ENCODE results near the gene CTCF.

CTCF gene

GRCh38 chr16:67549240-67549639, 13.1 kb upstream of the CTCF start:
- DNase-seq, result no peak

GRCh38 chr16:67549936-67550335, 12.4 kb upstream of the CTCF start:
- DNase-seq, result no peak

- DNase-seq, result no peak
Measured at GRCh38 chr16:67551091-67551490, 11.2 kb upstream of the CTCF start.

- no peak for DNase-seq
Measured at GRCh38 chr16:67551972-67552371, 10.4 kb upstream of the CTCF start.

- peak; percentile 94 for DNase-seq
Measured at GRCh38 chr16:67552476-67552875, 9.8 kb upstream of the CTCF start.

GRCh38 chr16:67555795-67556212, 6.5 kb upstream of the CTCF start:
- no peak for DNase-seq

GRCh38 chr16:67558859-67559258, 3.5 kb upstream of the CTCF start:
- DNase-seq, result no peak

GRCh38 chr16:67560827-67561342, 1.4 kb upstream of the CTCF start:
- DNase-seq, result no peak

- no peak for DNase-seq
Measured at GRCh38 chr16:67561501-67561823, 864 bp upstream of the CTCF start.

GRCh38 chr16:67561824-67562525, 351 bp upstream of the CTCF start:
- peak; percentile 95 for DNase-seq

GRCh38 chr16:67562918-67563707, 787 bp downstream of the CTCF start:
- peak; percentile 65 for DNase-seq

GRCh38 chr16:67563708-67564468, 1.6 kb downstream of the CTCF start:
- peak; percentile 79 for DNase-seq

- peak; percentile 64 for DNase-seq
Measured at GRCh38 chr16:67565470-67566100, 3.3 kb downstream of the CTCF start.

GRCh38 chr16:67571464-67571863, 9.1 kb downstream of the CTCF start:
- no peak for DNase-seq

GRCh38 chr16:67571981-67572431, 9.7 kb downstream of the CTCF start:
- DNase-seq, result no peak

GRCh38 chr16:67579686-67580085, 17.4 kb downstream of the CTCF start:
- DNase-seq, result no peak

- no peak for DNase-seq
Measured at GRCh38 chr16:67580202-67580601, 17.9 kb downstream of the CTCF start.

- DNase-seq, result no peak
Measured at GRCh38 chr16:67593288-67593687, 31.0 kb downstream of the CTCF start.

GRCh38 chr16:67593701-67594100, 31.4 kb downstream of the CTCF start:
- no peak for DNase-seq

- DNase-seq, result no peak
Measured at GRCh38 chr16:67594256-67594915, 32.1 kb downstream of the CTCF start.

- no peak for DNase-seq
Measured at GRCh38 chr16:67594956-67595355, 32.6 kb downstream of the CTCF start.

- DNase-seq, result no peak
Measured at GRCh38 chr16:67598527-67598926, 36.2 kb downstream of the CTCF start.
